B cell (primary cell): Measurements from ENCODE around the gene SLCO3A1.

Source experiments
- CTCF ChIP-seq: fragments of 200-600 bp; IDR thresholded peaks from one replicate; pipeline ENCODE4 v1.8.0; 2022; ENCODE audit warnings: antibody characterized with exemption, mild to moderate bottlenecking
- EZH2 ChIP-seq: IDR thresholded peaks from 2 replicates; pipeline ENCODE4 v1.6.1; 2012; ENCODE audit warnings: borderline replicate concordance, low read depth, mild to moderate bottlenecking, moderate library complexity, low read length; ENCODE audit not compliant: insufficient read depth, poor library complexity, severe bottlenecking

GRCh38 chr15:91942720-91943394 is 89.3 kb downstream of the SLCO3A1 start:
- TF ChIP-seq CTCF (no peak), EZH2 (no peak)
